NOMO-1 treated with dmso at 0.1 percent for 144 hours (cell line): ENCODE results near the gene KLK1.
"Not testable (repeated sequence)": the region's sequence is repeated elsewhere in the genome, so short reads cannot be mapped to it uniquely, and the experiment has no call there.

ENCODE experiments used
- DNase-seq: peaks from one replicate; lab custom pipeline; 2025; ENCODE audit not compliant: unreplicated experiment; lab: John Stamatoyannopoulos, UW

The KLK1 gene

GRCh38 chr19:50770164-50770563 is 53.4 kb downstream of the KLK1 start, which contains the start of gene GPR32:
Gene GPR32, plus strand, starts transcription at chr19:50770464. Its CDS starts 137 bp downstream, at chr19:50770601.
- DNase-seq = not testable (repeated sequence)
